ENCODE data around the gene C17orf75. TPM values are rescaled to one million over a fixed set of nuclear protein-coding genes. Genes with fewer than 3 reads are reported as not detected.

The C17orf75 gene
- total and polyA plus RNA-seq, 2 of the 8 experiments (the other 6 are each of a cell fraction or from before 2014, with no cell fraction given), result 15.8 to 42.6 TPM

DNA sequence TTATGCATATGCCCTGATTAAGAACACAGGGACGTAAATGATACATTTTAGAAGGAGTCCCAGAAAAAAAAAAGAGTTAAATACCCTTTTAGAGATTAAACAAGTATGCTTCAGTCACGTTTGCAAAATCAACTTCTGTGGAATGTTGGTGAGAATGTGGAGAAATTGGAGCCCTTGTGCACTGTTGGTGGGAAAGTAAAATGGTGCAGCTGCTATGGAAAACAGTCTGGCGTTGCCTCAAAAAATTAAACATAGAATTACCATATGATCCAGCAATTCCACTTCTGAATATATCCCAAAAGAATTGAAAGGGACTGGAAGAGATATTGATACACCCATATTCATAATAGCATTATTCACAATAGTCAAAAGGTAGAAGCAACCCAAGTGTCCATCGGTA, 49.9 kb downstream of the C17orf75 start:
- Histone ChIP-seq H3K18ac (ENCODE audit: extremely low read depth, low read length) (no peak overlapping the region), H3K27ac (ENCODE audit: low read depth, low read length) (no peak overlapping the region), H2BK120ac (replicated peaks; ENCODE audit: low read depth, low read length) (no peak overlapping the region)
- TF ChIP-seq CBX8 (IDR thresholded peaks at IDR 0.05; ENCODE audit: borderline replicate concordance, low read depth, low read length) (no peak), EP300 (IDR thresholded peaks at IDR 0.05; ENCODE audit: borderline replicate concordance in 1 of 2, low read depth in 2 of 2, low read length in 2 of 2) (no peak), SRF (IDR thresholded peaks at IDR 0.05; ENCODE audit: low read depth, low read length) (no peak), JUN (IDR thresholded peaks at IDR 0.05; ENCODE audit: low read depth, low read length) (no peak), RNF2 (IDR thresholded peaks at IDR 0.05; ENCODE audit: borderline replicate concordance, low read depth, low read length, missing control alignments, poor library complexity, severe bottlenecking) (no peak), TBP (IDR thresholded peaks at IDR 0.05; ENCODE audit: low read depth, low read length) (no peak), SIX5 (IDR thresholded peaks at IDR 0.05; ENCODE audit: low read depth, low read length) (no peak), GTF2F1 (IDR thresholded peaks at IDR 0.05; ENCODE audit: borderline replicate concordance, low read depth, low read length) (no peak), MAFK (IDR thresholded peaks at IDR 0.05; ENCODE audit: low read depth, low read length) (no peak), CTCF (IDR thresholded peaks at IDR 0.05; ENCODE audit: control extremely low read depth in 1 of 3, insufficient read depth in 1 of 3, low read depth in 1 of 3, low read length in 3 of 3) (no peak), SP1 (IDR thresholded peaks at IDR 0.05; ENCODE audit: low read depth, low read length) (no peak)

More for the DNA sequence above, 49.9 kb downstream of the C17orf75 start:
- no peak overlapping the region for H3K23ac ChIP-seq (ENCODE audit: insufficient read length)
- ChIA-PET CTCF (ENCODE audit: partially characterized antibody) (interaction anchor here (0.7 kb wide), 1 partner anchor 96 kb away, joined by 3 read pairs; no protein-coding TSS in a partner anchor), POLR2A (ENCODE audit: partially characterized antibody) (interaction anchor here (0.7 kb wide), 1 partner anchor 153 kb away, joined by 3 read pairs; no protein-coding TSS in a partner anchor)
- H3K9me3 ChIP-seq (ENCODE audit: insufficient read depth in 2 of 2, low read depth in 1 of 2, low read length in 1 of 2), result no peaks in the 10 kb centered on the region
- no peaks in the 10 kb centered on the region for H3K23me2 ChIP-seq (ENCODE audit: low read depth, low read length)
- no peak overlapping the region for H3K56ac ChIP-seq (replicated peaks; ENCODE audit: insufficient read length, low read depth, low read length)
- no peak overlapping the region for H2BK20ac ChIP-seq (ENCODE audit: low read length)
- no peaks in the 10 kb centered on the region for H3K79me2 ChIP-seq (ENCODE audit: control insufficient read depth in 1 of 2, insufficient read depth in 2 of 2, low read length in 2 of 2)
- no peak overlapping the region for H3K4me3 ChIP-seq (ENCODE audit: extremely low read depth in 1 of 4, insufficient read depth in 2 of 4, low read depth in 3 of 4, low read length in 4 of 4)
- no peak overlapping the region for H3K4ac ChIP-seq (replicated peaks; ENCODE audit: insufficient read length, low read depth, low read length)
- H4K8ac ChIP-seq (ENCODE audit: extremely low read depth, insufficient read depth, low read length), result no peak overlapping the region
- H2AFZ ChIP-seq (ENCODE audit: low read length), result no peak overlapping the region
- H4K20me1 ChIP-seq (replicated peaks in 1 of 2; ENCODE audit: control insufficient read depth in 1 of 2, insufficient read depth in 2 of 2, low read length in 2 of 2), result no peaks in the 10 kb centered on the region
- no peak overlapping the region for H4K91ac ChIP-seq (replicated peaks; ENCODE audit: insufficient read length, low read length)
- H3K27me3 ChIP-seq (replicated peaks in 1 of 4; ENCODE audit: control insufficient read depth in 3 of 4, extremely low read depth in 1 of 4, insufficient read depth in 3 of 4, low read length in 3 of 4), result no peaks in the 10 kb centered on the region
- WGBS, 2 experiments (ENCODE audit: extremely low coverage in 1 of 2, insufficient coverage in 1 of 2, insufficient read length in 1 of 2, insufficient replicate concordance in 2 of 2, low coverage in 1 of 2, low lambda C conversion rate in 2 of 2, missing lambda C conversion rate in 1 of 2), result 92% methylated on average over 4 of the region's 4 CpGs; no CpG with 5 or more reads in 1 of the 2 experiments
- H3K4me2 ChIP-seq (ENCODE audit: insufficient read depth in 1 of 2, low read depth in 2 of 2, low read length in 2 of 2), result no peak overlapping the region
- peak overlapping the region; percentile 24; the same call in 1 of the 2 replicates for H2BK15ac ChIP-seq (ENCODE audit: low read length)
- FAIRE-seq (no peak), DNase-seq (ENCODE audit: low read depth in 1 of 2, low spot score in 2 of 2) (no peak)
- no peak overlapping the region for H2AK5ac ChIP-seq (ENCODE audit: low read depth, low read length)
- no peak overlapping the region for H4K5ac ChIP-seq (ENCODE audit: insufficient read length, low read depth, low read length)
- H3K9ac ChIP-seq (replicated peaks in 1 of 4; ENCODE audit: extremely low read depth in 1 of 4, low read depth in 3 of 4, low read length in 3 of 4), result no peak overlapping the region
- 0 out of 2 replicates have a peak overlapping the region, but pooled peaks have one; percentile 12 for H2BK12ac ChIP-seq (ENCODE audit: low read depth, low read length)
- H3K36me3 ChIP-seq (ENCODE audit: control insufficient read depth in 2 of 4, insufficient read depth in 4 of 4, low read length in 3 of 4), result peaks cover 0 to 12% (median 0%) of the 10 kb centered on the region in 4 experiments; a peak in 2 of 8 replicates
- H3K4me1 ChIP-seq (replicated peaks in 1 of 4; ENCODE audit: control insufficient read depth in 3 of 4, insufficient read depth in 4 of 4, low read length in 3 of 4), result peaks cover 13 to 35% (median 20%) of the 10 kb centered on the region in 4 experiments
- no peak overlapping the region for H2BK5ac ChIP-seq (ENCODE audit: low read depth, low read length)
- no peaks in the 10 kb centered on the region for H3K79me1 ChIP-seq (ENCODE audit: low read depth, low read length)
- no peak overlapping the region for H3K14ac ChIP-seq (ENCODE audit: insufficient read length)
